ENCODE measurements around the gene DIP2B. TPM values are rescaled to one million over a fixed set of nuclear protein-coding genes. Genes with fewer than 3 reads are reported as not detected.

DIP2B gene
- total RNA-seq, 1 donor from 2014 or later: 28.9 TPM

- no peaks in the 10 kb centered on the region for H3K27me3 Mint-ChIP-seq (ENCODE audit: unreplicated experiment)
- DNase-seq (ENCODE audit: extremely low spot score, unreplicated experiment): no peak
- peaks cover 11% of the 10 kb centered on the region for H3K4me1 Mint-ChIP-seq (ENCODE audit: unreplicated experiment)
- no peak for TF ChIP-seq CTCF (IDR thresholded peaks at IDR 0.05)
- H3K36me3 Mint-ChIP-seq (ENCODE audit: unreplicated experiment): peaks cover 6% of the 10 kb centered on the region
- no peak overlapping the region for H3K27ac Mint-ChIP-seq (ENCODE audit: unreplicated experiment)
- H3K9me3 Mint-ChIP-seq (ENCODE audit: unreplicated experiment): no peaks in the 10 kb centered on the region
- H3K4me3 Mint-ChIP-seq (ENCODE audit: unreplicated experiment): no peak overlapping the region
Measured at GRCh38 chr12:50533971-50534370, 29.2 kb downstream of the DIP2B start.

GRCh38 chr12:50536831-50537537, 32.2 kb downstream of the DIP2B start:
- Mint-ChIP-seq H3K9me3 (ENCODE audit: unreplicated experiment) (no peaks in the 10 kb centered on the region), H3K4me3 (ENCODE audit: unreplicated experiment) (no peak overlapping the region), H3K27ac (ENCODE audit: unreplicated experiment) (no peak overlapping the region), H3K4me1 (ENCODE audit: unreplicated experiment) (peaks cover 9% of the 10 kb centered on the region), H3K27me3 (ENCODE audit: unreplicated experiment) (no peaks in the 10 kb centered on the region), H3K36me3 (ENCODE audit: unreplicated experiment) (peaks cover 6% of the 10 kb centered on the region)
- DNase-seq (ENCODE audit: extremely low spot score, unreplicated experiment): no peak
- no peak for TF ChIP-seq CTCF (IDR thresholded peaks at IDR 0.05)

GRCh38 chr12:50537538-50537919, 32.7 kb downstream of the DIP2B start:
- Mint-ChIP-seq H3K27me3 (ENCODE audit: unreplicated experiment) (no peaks in the 10 kb centered on the region), H3K4me3 (ENCODE audit: unreplicated experiment) (no peak overlapping the region), H3K27ac (ENCODE audit: unreplicated experiment) (no peak overlapping the region), H3K4me1 (ENCODE audit: unreplicated experiment) (peaks cover 11% of the 10 kb centered on the region), H3K9me3 (ENCODE audit: unreplicated experiment) (no peaks in the 10 kb centered on the region), H3K36me3 (ENCODE audit: unreplicated experiment) (peaks cover 6% of the 10 kb centered on the region)
- no peak for TF ChIP-seq CTCF (IDR thresholded peaks at IDR 0.05)
- DNase-seq (ENCODE audit: extremely low spot score, unreplicated experiment): no peak

- Mint-ChIP-seq H3K9me3 (ENCODE audit: unreplicated experiment) (no peaks in the 10 kb centered on the region), H3K36me3 (ENCODE audit: unreplicated experiment) (peaks cover 6% of the 10 kb centered on the region), H3K4me1 (ENCODE audit: unreplicated experiment) (peaks cover 12% of the 10 kb centered on the region), H3K4me3 (ENCODE audit: unreplicated experiment) (no peak overlapping the region), H3K27me3 (ENCODE audit: unreplicated experiment) (no peaks in the 10 kb centered on the region), H3K27ac (ENCODE audit: unreplicated experiment) (no peak overlapping the region)
- TF ChIP-seq CTCF (IDR thresholded peaks at IDR 0.05): no peak
- no peak for DNase-seq (ENCODE audit: extremely low spot score, unreplicated experiment)
Measured at GRCh38 chr12:50538182-50538581, 33.4 kb downstream of the DIP2B start.

- Mint-ChIP-seq H3K4me3 (ENCODE audit: unreplicated experiment) (no peak overlapping the region), H3K27me3 (ENCODE audit: unreplicated experiment) (no peaks in the 10 kb centered on the region), H3K27ac (ENCODE audit: unreplicated experiment) (no peak overlapping the region), H3K9me3 (ENCODE audit: unreplicated experiment) (no peaks in the 10 kb centered on the region), H3K36me3 (ENCODE audit: unreplicated experiment) (peaks cover 6% of the 10 kb centered on the region), H3K4me1 (ENCODE audit: unreplicated experiment) (peaks cover 15% of the 10 kb centered on the region)
- DNase-seq (ENCODE audit: extremely low spot score, unreplicated experiment): no peak
- no peak for TF ChIP-seq CTCF (IDR thresholded peaks at IDR 0.05)
Measured at GRCh38 chr12:50541139-50541538, 36.4 kb downstream of the DIP2B start.

All from osteocyte (in vitro differentiated cells).